Measurements from ENCODE around the gene BUD13.

Gene BUD13

DNA sequence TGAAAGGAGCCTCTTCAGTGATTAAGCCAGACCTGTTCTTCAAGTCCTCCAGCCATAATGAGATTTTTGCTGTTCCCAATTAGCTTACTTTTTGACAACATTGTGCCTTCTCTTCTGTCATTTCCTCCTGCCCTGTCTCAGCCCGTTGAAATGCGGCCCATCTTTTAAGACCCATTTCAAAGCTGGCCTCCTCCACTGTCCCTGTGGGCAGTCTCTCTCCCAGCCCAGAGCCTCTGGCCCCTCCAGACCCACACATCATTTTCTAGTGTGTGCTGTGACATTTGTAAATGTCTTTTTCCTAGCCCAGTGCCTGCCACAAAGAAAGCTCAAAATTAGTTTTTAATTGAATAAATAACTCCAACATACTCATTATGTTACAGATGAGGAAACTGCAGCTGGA is 70.9 kb downstream of the BUD13 start:
- no peak overlapping the region for H3K4me3 ChIP-seq (ENCODE audit: low read depth, low read length)
- peaks cover 2% of the 10 kb centered on the region; the same call in 1 of the 2 replicates for H3K27me3 ChIP-seq (ENCODE audit: control insufficient read depth, insufficient read depth, low read length)
- no peaks in the 10 kb centered on the region for H3K36me3 ChIP-seq (ENCODE audit: control insufficient read depth, insufficient read depth, low read length)
- H3K4me1 ChIP-seq (ENCODE audit: control insufficient read depth, insufficient read depth, low read length): peaks cover 13% of the 10 kb centered on the region
- no peak overlapping the region for H3K27ac ChIP-seq (ENCODE audit: low read depth, low read length)
- no peaks in the 10 kb centered on the region for H3K9me3 ChIP-seq (ENCODE audit: control insufficient read depth, insufficient read depth, low read depth, low read length)
- H3K9ac ChIP-seq (ENCODE audit: low read length): no peak overlapping the region

GRCh38 chr11:116701297-116701801 is 71.4 kb downstream of the BUD13 start:
- Histone ChIP-seq H3K4me1 (ENCODE audit: control insufficient read depth, insufficient read depth, low read length) (peaks cover 18% of the 10 kb centered on the region), H3K9me3 (ENCODE audit: control insufficient read depth, insufficient read depth, low read depth, low read length) (no peaks in the 10 kb centered on the region), H3K27me3 (ENCODE audit: control insufficient read depth, insufficient read depth, low read length) (no peaks in the 10 kb centered on the region), H3K27ac (ENCODE audit: low read depth, low read length) (no peak overlapping the region), H3K4me3 (ENCODE audit: low read depth, low read length) (no peak overlapping the region), H3K9ac (ENCODE audit: low read length) (no peak overlapping the region), H3K36me3 (ENCODE audit: control insufficient read depth, insufficient read depth, low read length) (no peaks in the 10 kb centered on the region)

GRCh38 chr11:116700586-116701220 is 72.1 kb downstream of the BUD13 start:
- Histone ChIP-seq H3K9me3 (ENCODE audit: control insufficient read depth, insufficient read depth, low read depth, low read length) (no peaks in the 10 kb centered on the region), H3K27ac (ENCODE audit: low read depth, low read length) (no peak overlapping the region), H3K4me1 (ENCODE audit: control insufficient read depth, insufficient read depth, low read length) (peaks cover 24% of the 10 kb centered on the region), H3K36me3 (ENCODE audit: control insufficient read depth, insufficient read depth, low read length) (no peaks in the 10 kb centered on the region), H3K4me3 (ENCODE audit: low read depth, low read length) (no peak overlapping the region), H3K27me3 (ENCODE audit: control insufficient read depth, insufficient read depth, low read length) (no peaks in the 10 kb centered on the region), H3K9ac (ENCODE audit: low read length) (no peak overlapping the region)
